Endothelial cell of umbilical vein (primary cell): ENCODE measurements around the gene CDX1.

Experiments used
- CTCF ChIP-seq, 2 donors: IDR thresholded peaks; 1 replicate in 1 of 2; 2 replicates in 1 of 2; pipeline ENCODE4 v1.5.1; 2011; ENCODE audit warnings: low read length in 2 of 2, mild to moderate bottlenecking in 2 of 2, moderate library complexity in 2 of 2, control low read depth in 1 of 2, inconsistent platforms in 1 of 2, low read depth in 1 of 2; ENCODE audit not compliant: insufficient read depth in 1 of 2; ENCODE audit errors: extremely low read depth in 1 of 2
- EZH2 ChIP-seq: IDR thresholded peaks from 2 replicates; pipeline ENCODE4 v1.6.1; 2012; ENCODE audit warnings: borderline replicate concordance, low read depth, mild to moderate bottlenecking, moderate library complexity, low read length, inconsistent platforms; ENCODE audit not compliant: severe bottlenecking
- FOS ChIP-seq: IDR thresholded peaks from 2 replicates; pipeline ENCODE4 v1.6.1; 2011; ENCODE audit warnings: mild to moderate bottlenecking, low read length, moderate library complexity, borderline replicate concordance; ENCODE audit not compliant: insufficient read depth
- GATA2 ChIP-seq: IDR thresholded peaks from 2 replicates; pipeline ENCODE4 v1.7.0; 2011; ENCODE audit warnings: low read depth, mild to moderate bottlenecking, moderate library complexity, mixed read lengths, low read length; ENCODE audit not compliant: insufficient read length, insufficient read depth
- JUN ChIP-seq: IDR thresholded peaks from 2 replicates; pipeline ENCODE4 v1.6.1; 2011; ENCODE audit warnings: borderline replicate concordance, low read depth; ENCODE audit not compliant: insufficient read length, insufficient read depth
- POLR2A ChIP-seq: IDR thresholded peaks from 2 replicates; pipeline ENCODE4 v1.6.1; 2012; ENCODE audit warnings: low read depth, mild to moderate bottlenecking, control low read depth, low read length
- POLR2AphosphoS5 ChIP-seq: IDR thresholded peaks from 2 replicates; pipeline ENCODE4 v1.6.1; 2012; ENCODE audit warnings: low read depth, mild to moderate bottlenecking, control low read depth, low read length, moderate library complexity; ENCODE audit not compliant: insufficient read depth
- TF ChIP-seq, protein P1 (sequence below): IDR thresholded peaks from 2 replicates; pipeline ENCODE4 v1.6.1; 2011; ENCODE audit not compliant: insufficient read depth, insufficient read length

- TF ChIP-seq POLR2A, result no peak
- no peak for TF ChIP-seq POLR2AphosphoS5
- TF ChIP-seq CTCF (IDR thresholded peaks at IDR 0.05; ENCODE audit: extremely low read depth in 1 of 2, insufficient read depth in 1 of 2, low read depth in 1 of 2, low read length in 2 of 2), result no peak
- no peak for TF ChIP-seq FOS
- no peak for TF ChIP-seq JUN
- TF ChIP-seq, protein P1, sequence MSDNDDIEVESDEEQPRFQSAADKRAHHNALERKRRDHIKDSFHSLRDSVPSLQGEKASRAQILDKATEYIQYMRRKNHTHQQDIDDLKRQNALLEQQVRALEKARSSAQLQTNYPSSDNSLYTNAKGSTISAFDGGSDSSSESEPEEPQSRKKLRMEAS, result no peak
- no peak for TF ChIP-seq EZH2
- TF ChIP-seq GATA2, result no peak
Observed at GRCh38 chr5:150123542-150123941, 43.0 kb upstream of the CDX1 start.
